ENCODE results near the gene GPS1. TPM values are rescaled to one million over a fixed set of nuclear protein-coding genes. Genes with fewer than 3 reads are reported as not detected.

The GPS1 gene
- total RNA-seq, 1 experiment from 2014 or later, result 223 TPM

GRCh38 chr17:82065638-82066303 is 14.1 kb downstream of the GPS1 start, which contains the start of gene DUS1L:
Gene DUS1L (minus strand): TSS chr17:82065804. CDS start chr17:82065059, 745 bp downstream.
- Histone ChIP-seq H3K36me3 (peaks cover 46% of the 10 kb centered on the region), H3K9me3 (replicated peaks) (no peaks in the 10 kb centered on the region), H3K4me3 (peak within 1 kb of the TSS; percentile 94), H3K4me1 (replicated peaks) (peaks cover 21% of the 10 kb centered on the region), H3K27ac (peak within 1 kb of the TSS; percentile 46; the same call in 1 of the 2 replicates), H3K27me3 (replicated peaks) (no peaks in the 10 kb centered on the region)
- DNase-seq (ENCODE audit: low read depth in 1 of 2, low spot score in 2 of 2), result peak in 1 of 2 experiments; percentile 59

DNA sequence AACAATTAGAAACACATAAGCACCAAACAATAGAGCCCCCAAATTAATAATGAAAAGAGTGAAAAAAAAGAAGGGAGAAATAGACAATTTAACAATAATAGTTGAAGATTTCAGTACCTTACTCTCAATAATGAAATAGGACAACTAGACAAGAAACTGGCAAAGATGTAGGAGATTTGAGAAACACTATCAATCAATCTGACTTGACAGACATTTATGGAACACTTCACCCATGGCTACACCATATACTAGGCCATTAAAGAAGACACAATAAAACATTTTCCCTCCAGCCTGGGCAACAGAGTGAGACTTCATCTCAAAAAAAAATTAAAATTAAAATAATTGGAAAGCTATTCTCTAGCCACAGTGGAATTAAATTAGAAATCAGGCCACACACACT is 18.9 kb downstream of the GPS1 start:
- peaks cover 7% of the 10 kb centered on the region for H3K4me1 ChIP-seq (replicated peaks)
- no peaks in the 10 kb centered on the region for H3K9me3 ChIP-seq (replicated peaks)
- DNase-seq (ENCODE audit: low read depth in 1 of 2, low spot score in 2 of 2), result no peak
- no peak overlapping the region for H3K27ac ChIP-seq
- peaks cover 8% of the 10 kb centered on the region for H3K27me3 ChIP-seq (replicated peaks)
- H3K4me3 ChIP-seq, result no peak overlapping the region
- H3K36me3 ChIP-seq, result no peaks in the 10 kb centered on the region; the same call in 1 of the 2 replicates

- Histone ChIP-seq H3K36me3 (peaks cover 3% of the 10 kb centered on the region), H3K27me3 (replicated peaks) (peaks cover 8% of the 10 kb centered on the region), H3K27ac (no peak overlapping the region), H3K4me3 (no peak overlapping the region), H3K4me1 (replicated peaks) (no peaks in the 10 kb centered on the region), H3K9me3 (replicated peaks) (no peaks in the 10 kb centered on the region)
- no peak for DNase-seq (ENCODE audit: low read depth in 1 of 2, low spot score in 2 of 2)
These were observed 21.1 kb downstream of the GPS1 start for GRCh38 chr17:82072827-82073226.

DNA sequence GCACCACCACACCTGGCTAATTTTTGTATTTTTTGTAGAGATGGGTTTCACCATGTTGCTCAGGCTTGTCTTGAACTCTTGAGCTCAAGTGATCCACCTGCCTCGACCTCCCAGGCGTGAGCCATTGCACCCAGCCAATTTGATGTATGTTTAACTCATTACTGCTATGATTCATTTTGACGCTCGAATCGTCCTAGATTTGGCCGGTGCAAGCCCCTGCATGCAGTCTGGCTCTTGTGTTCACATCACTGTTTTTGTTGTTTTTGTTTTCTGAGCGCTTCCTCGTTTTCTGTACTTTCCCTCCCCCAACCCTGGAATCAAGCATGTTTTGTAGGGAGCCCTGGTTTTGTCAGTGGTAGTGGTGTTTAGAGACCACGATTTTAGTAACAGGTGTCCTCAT is 21.7 kb downstream of the GPS1 start:
- DNase-seq (ENCODE audit: low read depth in 1 of 2, low spot score in 2 of 2), result no peak

DNA sequence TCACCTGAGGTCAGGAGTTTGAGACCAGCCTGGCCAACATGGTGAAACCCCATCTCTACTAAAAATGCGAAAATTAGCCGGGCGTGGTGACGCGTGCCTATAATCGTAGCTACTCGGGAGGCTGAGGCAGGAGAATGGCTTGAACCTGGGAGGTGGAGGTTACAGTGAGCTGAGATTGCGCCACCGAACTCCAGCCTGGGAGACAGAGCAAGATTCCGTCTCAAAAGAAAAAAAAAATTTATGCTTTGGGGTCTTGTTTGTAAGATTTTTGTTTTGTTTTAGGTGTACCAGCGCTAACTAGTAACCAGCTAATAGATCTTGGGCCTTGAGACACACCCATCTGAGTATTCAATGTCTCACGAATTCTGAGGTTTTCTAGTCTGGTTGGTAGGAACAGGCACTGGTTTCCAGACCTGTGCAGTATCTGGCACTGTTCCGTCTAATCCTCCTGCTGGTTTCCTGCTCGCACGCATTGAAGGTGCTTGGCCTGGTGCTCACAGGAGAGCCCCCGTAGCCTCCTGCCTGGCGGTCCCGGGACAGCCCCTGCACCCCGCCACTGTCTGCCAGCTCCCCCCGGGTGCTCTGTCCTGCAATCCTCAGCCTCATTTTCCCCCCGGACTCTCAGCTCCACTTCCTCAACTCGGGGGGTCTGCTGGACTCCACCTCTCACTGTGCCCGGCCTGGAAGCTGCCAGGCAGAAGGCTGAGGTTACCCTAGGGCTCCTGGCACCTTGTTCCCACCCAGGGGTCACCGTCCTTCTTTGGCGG is 24.5 kb downstream of the GPS1 start:
- Histone ChIP-seq H3K4me3 (no peak overlapping the region), H3K36me3 (peaks cover 34% of the 10 kb centered on the region)
- DNase-seq (ENCODE audit: low read depth in 1 of 2, low spot score in 2 of 2), result no peak

More for the DNA sequence above, 21.7 kb downstream of the GPS1 start:
- Histone ChIP-seq H3K27me3 (replicated peaks) (peaks cover 8% of the 10 kb centered on the region), H3K4me3 (no peak overlapping the region), H3K36me3 (peaks cover 9% of the 10 kb centered on the region), H3K9me3 (replicated peaks) (no peaks in the 10 kb centered on the region), H3K4me1 (replicated peaks) (no peaks in the 10 kb centered on the region), H3K27ac (no peak overlapping the region)

DNA sequence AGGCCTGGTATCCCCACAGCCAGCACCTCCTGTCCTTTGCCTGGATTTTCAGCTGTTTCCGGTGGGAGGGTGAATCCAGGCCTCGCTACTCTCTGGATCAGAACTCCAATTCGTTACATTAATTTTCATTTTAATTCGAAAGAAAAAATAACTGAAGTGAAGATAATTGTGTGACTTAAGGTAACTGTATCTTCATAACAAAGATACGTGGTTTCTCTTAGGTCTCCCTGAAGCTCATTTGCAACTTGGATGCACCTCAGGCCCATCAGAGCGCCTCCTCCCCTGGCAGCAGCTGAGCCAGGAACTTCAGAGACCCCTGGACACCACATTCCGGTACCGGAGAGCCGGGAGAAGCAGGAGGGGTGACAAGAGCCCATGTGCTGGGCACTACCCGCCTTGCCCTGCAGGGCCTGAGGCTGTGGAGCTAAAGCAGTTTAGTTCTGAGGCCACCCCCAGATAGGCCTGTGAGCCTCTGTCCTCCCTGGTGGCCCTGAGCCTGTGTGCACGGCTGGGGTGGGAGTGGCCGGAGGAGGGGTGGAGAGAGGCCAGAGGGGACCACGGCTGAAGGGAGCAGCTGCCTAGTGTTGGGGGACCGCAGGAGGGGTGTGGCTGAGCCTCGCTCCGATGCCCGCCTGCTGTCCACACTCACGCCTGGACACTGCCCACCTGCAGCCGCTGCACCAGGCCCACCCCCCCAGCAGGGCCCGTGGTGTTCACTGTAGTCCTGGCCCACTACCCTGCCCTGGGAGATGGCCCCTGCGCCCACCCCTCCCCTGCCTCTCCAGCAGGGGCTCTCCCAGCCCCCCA is 25.3 kb downstream of the GPS1 start:
- no peak for DNase-seq (ENCODE audit: low read depth in 1 of 2, low spot score in 2 of 2)
- H3K27me3 ChIP-seq (replicated peaks), result peaks cover 8% of the 10 kb centered on the region
- H3K4me3 ChIP-seq, result no peak overlapping the region
- no peaks in the 10 kb centered on the region for H3K4me1 ChIP-seq (replicated peaks)
- no peak overlapping the region for H3K27ac ChIP-seq
- H3K36me3 ChIP-seq, result peaks cover 39% of the 10 kb centered on the region
- no peaks in the 10 kb centered on the region for H3K9me3 ChIP-seq (replicated peaks)

More for the DNA sequence above, 24.5 kb downstream of the GPS1 start:
- Histone ChIP-seq H3K4me1 (replicated peaks) (no peaks in the 10 kb centered on the region), H3K27me3 (replicated peaks) (peaks cover 8% of the 10 kb centered on the region), H3K9me3 (replicated peaks) (no peaks in the 10 kb centered on the region), H3K27ac (no peak overlapping the region)

DNA sequence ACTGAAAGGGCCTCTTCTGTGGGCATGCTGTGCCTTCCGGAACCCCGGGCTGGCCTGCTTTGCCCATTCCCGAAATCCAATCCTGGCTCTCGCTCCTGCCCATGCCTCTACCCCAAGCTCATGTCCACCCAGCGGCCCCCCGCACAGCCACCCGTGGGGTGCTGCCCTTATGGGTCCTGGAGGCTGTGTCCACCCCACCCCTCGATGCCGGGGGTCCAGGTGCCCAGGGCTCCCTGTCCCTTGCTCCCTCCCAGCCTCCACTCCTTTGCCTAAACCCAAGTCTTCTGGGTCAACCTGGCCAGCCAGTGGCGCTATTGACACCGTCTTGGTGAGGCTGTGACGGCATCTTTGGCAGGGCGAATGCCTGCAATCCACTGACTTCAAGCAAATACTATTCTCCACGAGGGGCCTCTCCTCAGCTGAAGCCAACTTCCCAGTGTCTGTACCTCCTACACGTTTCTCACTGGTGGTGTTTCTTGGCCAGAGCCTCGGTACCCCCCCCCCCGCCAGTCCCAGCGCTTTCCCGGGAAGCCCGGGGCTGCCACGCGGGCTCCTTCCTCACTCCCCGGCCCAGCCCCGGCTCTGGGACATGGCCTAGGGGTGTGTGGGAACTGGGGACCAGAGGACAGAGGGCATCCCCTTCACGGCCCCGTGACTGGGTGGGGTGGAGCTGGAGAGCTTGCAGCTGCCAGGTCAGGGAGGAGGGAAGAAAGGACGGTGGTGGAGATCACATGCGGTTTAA is 26.1 kb downstream of the GPS1 start:
- peaks cover 47% of the 10 kb centered on the region for H3K36me3 ChIP-seq

DNA sequence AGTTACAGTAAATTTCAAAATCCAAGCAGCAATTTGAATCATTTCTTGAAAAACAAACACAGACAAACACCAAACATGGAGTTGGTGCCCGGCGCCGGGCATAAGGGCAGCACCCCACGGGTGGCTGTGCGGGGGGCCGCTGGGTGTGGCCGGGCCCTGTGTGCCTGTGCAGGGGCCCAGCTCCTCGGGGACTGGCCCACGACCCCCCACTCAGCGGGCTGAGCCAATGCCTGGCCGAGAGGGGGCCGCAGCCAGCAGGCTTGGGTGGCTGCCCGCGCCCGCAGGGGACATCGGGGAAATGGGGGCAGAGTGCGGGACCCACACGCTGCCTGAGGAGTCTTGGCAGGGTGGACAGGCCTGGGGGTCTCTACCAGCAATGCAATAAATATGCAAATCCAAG is 26.7 kb downstream of the GPS1 start:
- H3K9me3 ChIP-seq (replicated peaks), result no peaks in the 10 kb centered on the region
- peaks cover 54% of the 10 kb centered on the region for H3K36me3 ChIP-seq
- no peak overlapping the region for H3K27ac ChIP-seq
- no peak for DNase-seq (ENCODE audit: low read depth in 1 of 2, low spot score in 2 of 2)
- peaks cover 6% of the 10 kb centered on the region for H3K27me3 ChIP-seq (replicated peaks)
- no peaks in the 10 kb centered on the region for H3K4me1 ChIP-seq (replicated peaks)
- H3K4me3 ChIP-seq, result no peak overlapping the region

More for the DNA sequence above, 26.1 kb downstream of the GPS1 start:
- no peak overlapping the region for H3K27ac ChIP-seq
- DNase-seq (ENCODE audit: low read depth in 1 of 2, low spot score in 2 of 2), result no peak
- H3K27me3 ChIP-seq (replicated peaks), result peaks cover 8% of the 10 kb centered on the region
- H3K9me3 ChIP-seq (replicated peaks), result no peaks in the 10 kb centered on the region
- H3K4me1 ChIP-seq (replicated peaks), result no peaks in the 10 kb centered on the region
- H3K4me3 ChIP-seq, result no peak overlapping the region

DNA sequence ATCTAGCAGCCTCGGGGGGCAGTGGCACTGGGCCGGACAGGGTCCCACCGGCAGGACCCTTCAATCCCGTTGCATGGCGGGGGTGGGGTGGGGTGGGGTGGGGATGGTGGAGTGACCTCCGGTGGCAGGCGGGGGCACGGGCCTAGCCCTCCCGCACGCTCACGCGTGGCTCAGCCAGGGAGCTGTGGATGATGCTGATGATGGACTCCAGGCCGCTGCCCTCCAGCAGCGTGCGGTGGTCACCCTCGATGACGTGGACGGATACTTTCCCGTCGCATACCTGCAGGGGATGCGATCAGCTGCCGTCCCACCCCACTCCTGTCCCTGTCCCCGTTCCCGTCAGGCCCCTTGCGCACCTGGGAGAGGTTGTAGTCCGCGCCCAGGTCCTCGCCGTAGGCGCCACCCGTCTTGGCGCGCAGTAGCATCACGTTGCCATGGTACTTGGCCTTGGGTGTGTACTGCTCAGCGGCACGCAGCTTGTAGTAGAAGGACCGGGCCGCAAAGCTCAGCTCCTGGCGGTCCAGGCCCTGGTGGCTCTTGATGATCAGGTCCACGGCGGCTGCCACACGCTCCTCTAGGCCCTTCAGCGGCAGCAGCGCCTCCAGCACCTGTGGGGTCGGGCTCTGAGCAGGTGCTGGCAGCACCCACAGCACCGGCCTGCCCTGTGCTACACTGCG is 27.4 kb downstream of the GPS1 start:
- Histone ChIP-seq H3K4me1 (replicated peaks) (no peaks in the 10 kb centered on the region), H3K36me3 (peaks cover 61% of the 10 kb centered on the region), H3K4me3 (no peak overlapping the region)

GRCh38 chr17:82080048-82080788 is 28.5 kb downstream of the GPS1 start:
- Histone ChIP-seq H3K9me3 (replicated peaks) (no peaks in the 10 kb centered on the region), H3K27me3 (replicated peaks) (no peaks in the 10 kb centered on the region), H3K27ac (no peak overlapping the region), H3K4me1 (replicated peaks) (no peaks in the 10 kb centered on the region), H3K4me3 (no peak overlapping the region), H3K36me3 (peaks cover 72% of the 10 kb centered on the region)
- no peak for DNase-seq (ENCODE audit: low read depth in 1 of 2, low spot score in 2 of 2)

More for the DNA sequence above, 27.4 kb downstream of the GPS1 start:
- H3K27me3 ChIP-seq (replicated peaks), result peaks cover 3% of the 10 kb centered on the region
- no peaks in the 10 kb centered on the region for H3K9me3 ChIP-seq (replicated peaks)
- DNase-seq (ENCODE audit: low read depth in 1 of 2, low spot score in 2 of 2), result no peak
- H3K27ac ChIP-seq, result no peak overlapping the region

GRCh38 chr17:82080789-82081464 is 29.2 kb downstream of the GPS1 start:
- H3K4me3 ChIP-seq, result no peak overlapping the region
- peaks cover 79% of the 10 kb centered on the region for H3K36me3 ChIP-seq
- no peak overlapping the region for H3K27ac ChIP-seq
- no peaks in the 10 kb centered on the region for H3K9me3 ChIP-seq (replicated peaks)
- H3K4me1 ChIP-seq (replicated peaks), result no peaks in the 10 kb centered on the region
- H3K27me3 ChIP-seq (replicated peaks), result no peaks in the 10 kb centered on the region
- no peak for DNase-seq (ENCODE audit: low read depth in 1 of 2, low spot score in 2 of 2)

DNA sequence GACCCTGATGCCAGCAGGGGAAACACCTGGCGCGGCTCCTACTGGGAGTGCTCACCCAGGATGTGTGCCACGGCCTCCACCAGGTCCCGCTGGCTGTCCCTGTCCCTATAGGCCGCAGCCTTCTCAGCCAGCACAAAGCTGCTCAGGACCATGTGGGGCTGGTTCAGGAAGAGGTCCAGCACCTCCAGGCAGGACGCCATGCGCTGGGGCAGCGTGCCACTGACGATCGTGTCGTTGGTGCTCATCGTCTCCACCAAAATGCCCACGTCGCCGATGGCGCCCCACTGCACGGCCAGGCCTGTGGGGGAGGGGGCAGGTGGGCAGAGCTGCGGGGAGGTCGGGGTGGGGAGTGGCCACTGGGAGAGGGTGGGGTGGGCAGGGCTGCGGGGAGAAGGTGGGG is 29.8 kb downstream of the GPS1 start:
- H3K27me3 ChIP-seq (replicated peaks), result no peaks in the 10 kb centered on the region
- no peaks in the 10 kb centered on the region for H3K4me1 ChIP-seq (replicated peaks)
- H3K36me3 ChIP-seq, result peaks cover 85% of the 10 kb centered on the region
- no peak overlapping the region for H3K27ac ChIP-seq
- no peak for DNase-seq (ENCODE audit: low read depth in 1 of 2, low spot score in 2 of 2)
- no peak overlapping the region for H3K4me3 ChIP-seq
- no peaks in the 10 kb centered on the region for H3K9me3 ChIP-seq (replicated peaks)

Measured in SJSA1 (cell line).